NCI-H345 treated with DMSO at 0.1 percent for 48 hours (cell line): ENCODE data around the gene PSMD1.

ENCODE experiments used
- DNase-seq: peaks from one replicate; lab custom pipeline; 2025; ENCODE audit not compliant: unreplicated experiment; lab: John Stamatoyannopoulos, UW

The PSMD1 gene

GRCh38 chr2:231034291-231034882 lies 22.3 kb upstream of the PSMD1 start:
- DNase-seq: no peak

GRCh38 chr2:231036131-231036530 lies 20.5 kb upstream of the PSMD1 start:
- no peak for DNase-seq

GRCh38 chr2:231036578-231037106 lies 20.0 kb upstream of the PSMD1 start:
- no peak for DNase-seq

- no peak for DNase-seq
Measured at GRCh38 chr2:231037202-231037730, 19.4 kb upstream of the PSMD1 start, which contains the start of gene C2orf72. C2orf72 (plus strand) TSS chr2:231037523; CDS start chr2:231037566, 43 bp downstream.

GRCh38 chr2:231037731-231038482 lies 18.8 kb upstream of the PSMD1 start:
- DNase-seq: no peak

GRCh38 chr2:231038483-231039293 lies 18.0 kb upstream of the PSMD1 start:
- no peak for DNase-seq

GRCh38 chr2:231039294-231039664 lies 17.4 kb upstream of the PSMD1 start:
- DNase-seq: no peak

- no peak for DNase-seq
Measured at GRCh38 chr2:231039821-231040364, 16.8 kb upstream of the PSMD1 start.

- no peak for DNase-seq
Measured at GRCh38 chr2:231041061-231041689, 15.5 kb upstream of the PSMD1 start.

- DNase-seq: no peak
Measured at GRCh38 chr2:231043796-231044195, 12.9 kb upstream of the PSMD1 start.

- DNase-seq: no peak
Measured at GRCh38 chr2:231046916-231047273, 9.8 kb upstream of the PSMD1 start.

- DNase-seq: no peak
Measured at GRCh38 chr2:231047274-231047922, 9.3 kb upstream of the PSMD1 start.

- DNase-seq: no peak
Measured at GRCh38 chr2:231047923-231048915, 8.4 kb upstream of the PSMD1 start.

GRCh38 chr2:231049286-231050017 lies 7.2 kb upstream of the PSMD1 start:
- no peak for DNase-seq

GRCh38 chr2:231050018-231050901 lies 6.4 kb upstream of the PSMD1 start:
- no peak for DNase-seq

- DNase-seq: no peak
Measured at GRCh38 chr2:231051116-231051515, 5.6 kb upstream of the PSMD1 start.
